ENCODE data around the gene SLAMF9. TPM values are rescaled to one million over a fixed set of nuclear protein-coding genes. Genes with fewer than 3 reads are reported as not detected.

Gene SLAMF9
- total and polyA plus RNA-seq, 2 of the 8 experiments (the other 6 are each of a cell fraction or from before 2014, with no cell fraction given) = not detected

DNA sequence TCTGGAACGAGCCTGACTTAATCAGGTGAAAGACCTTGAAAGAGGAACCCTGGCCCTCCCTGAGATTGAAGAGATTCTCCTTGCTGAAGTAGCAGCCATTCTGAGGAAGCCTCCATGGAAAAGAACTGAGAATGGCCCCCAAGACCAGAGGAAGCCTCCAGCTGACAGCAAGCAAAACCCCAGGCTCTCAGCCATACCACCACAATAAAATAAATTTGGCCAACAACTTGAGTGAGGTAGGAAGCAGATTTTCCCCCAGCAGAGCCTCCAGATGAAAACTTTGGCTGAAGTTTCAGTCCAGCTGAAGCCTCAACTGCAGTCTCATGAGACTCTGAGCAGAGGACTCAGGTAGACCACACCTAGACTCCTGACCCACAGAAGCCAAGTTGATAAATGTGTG is 34.0 kb upstream of the SLAMF9 start:
- H3K9me3 ChIP-seq (ENCODE audit: insufficient read depth in 2 of 2, low read depth in 1 of 2, low read length in 1 of 2) = peaks cover 0 to 5% of the 10 kb centered on the region in 2 experiments; a peak in 1 of 4 replicates
- ChIA-PET CTCF (ENCODE audit: partially characterized antibody) (interaction anchor here (1.4 to 8.9 kb wide), 2 partner anchors 16 to 51 kb away, joined by 4 to 98 read pairs; no protein-coding TSS in a partner anchor), POLR2A (ENCODE audit: partially characterized antibody) (no interaction called here)
- no peak overlapping the region for H4K5ac ChIP-seq (ENCODE audit: insufficient read length, low read depth, low read length)
- H2BK20ac ChIP-seq (ENCODE audit: low read length) = no peak overlapping the region
- no peak for FAIRE-seq
- no peaks in the 10 kb centered on the region for H4K20me1 ChIP-seq (replicated peaks in 1 of 2; ENCODE audit: control insufficient read depth in 1 of 2, insufficient read depth in 2 of 2, low read length in 2 of 2)
- no peak for DNase-seq (ENCODE audit: low read depth in 1 of 2, low spot score in 2 of 2)
- no peak overlapping the region for H2AK5ac ChIP-seq (ENCODE audit: low read depth, low read length)
- no peak overlapping the region for H4K91ac ChIP-seq (replicated peaks; ENCODE audit: insufficient read length, low read length)
- H3K4me2 ChIP-seq (ENCODE audit: insufficient read depth in 1 of 2, low read depth in 2 of 2, low read length in 2 of 2) = no peak overlapping the region
- no peak overlapping the region for H3K18ac ChIP-seq (ENCODE audit: extremely low read depth, low read length)
- H4K8ac ChIP-seq (ENCODE audit: extremely low read depth, insufficient read depth, low read length) = no peak overlapping the region
- no peak overlapping the region for H3K4ac ChIP-seq (replicated peaks; ENCODE audit: insufficient read length, low read depth, low read length)
- H3K23me2 ChIP-seq (ENCODE audit: low read depth, low read length) = no peaks in the 10 kb centered on the region; the same call in 1 of the 2 replicates
- H2AFZ ChIP-seq (ENCODE audit: low read length) = no peak overlapping the region
- no peak overlapping the region for H2BK120ac ChIP-seq (replicated peaks; ENCODE audit: low read depth, low read length)
- H3K79me2 ChIP-seq (ENCODE audit: control insufficient read depth in 1 of 2, insufficient read depth in 2 of 2, low read length in 2 of 2) = no peaks in the 10 kb centered on the region
- no peak overlapping the region for H3K23ac ChIP-seq (ENCODE audit: insufficient read length)
- H3K9ac ChIP-seq (replicated peaks in 1 of 4; ENCODE audit: extremely low read depth in 1 of 4, low read depth in 3 of 4, low read length in 3 of 4) = no peak overlapping the region
- H3K36me3 ChIP-seq (ENCODE audit: control insufficient read depth in 2 of 4, insufficient read depth in 4 of 4, low read length in 3 of 4) = no peaks in the 10 kb centered on the region
- H3K79me1 ChIP-seq (ENCODE audit: low read depth, low read length) = no peaks in the 10 kb centered on the region
- H2BK15ac ChIP-seq (ENCODE audit: low read length) = no peak overlapping the region
- no peak overlapping the region for H2BK12ac ChIP-seq (ENCODE audit: low read depth, low read length)
- no peak overlapping the region for H3K27ac ChIP-seq (ENCODE audit: low read depth, low read length)
- 93% methylated on average over 1 of the region's 1 CpG; no CpG with 5 or more reads in 1 of the 2 experiments for WGBS, 2 experiments (ENCODE audit: extremely low coverage in 1 of 2, insufficient coverage in 1 of 2, insufficient read length in 1 of 2, insufficient replicate concordance in 2 of 2, low coverage in 1 of 2, low lambda C conversion rate in 2 of 2, missing lambda C conversion rate in 1 of 2)
- no peak overlapping the region for H3K56ac ChIP-seq (replicated peaks; ENCODE audit: insufficient read length, low read depth, low read length)
- no peaks in the 10 kb centered on the region for H3K27me3 ChIP-seq (replicated peaks in 1 of 4; ENCODE audit: control insufficient read depth in 3 of 4, extremely low read depth in 1 of 4, insufficient read depth in 3 of 4, low read length in 3 of 4)
- 0 out of 7 replicates have a peak, but pooled peaks cover 0 to 2% (median 0%) of the 10 kb centered on the region in 4 experiments for H3K4me1 ChIP-seq (replicated peaks in 1 of 4; ENCODE audit: control insufficient read depth in 3 of 4, insufficient read depth in 4 of 4, low read length in 3 of 4)
- H3K4me3 ChIP-seq (ENCODE audit: extremely low read depth in 1 of 4, insufficient read depth in 2 of 4, low read depth in 3 of 4, low read length in 4 of 4) = no peak overlapping the region
- no peak overlapping the region for H3K14ac ChIP-seq (ENCODE audit: insufficient read length)
- no peak overlapping the region for H2BK5ac ChIP-seq (ENCODE audit: low read depth, low read length)
- TF ChIP-seq YY1 (IDR thresholded peaks at IDR 0.05; ENCODE audit: low read depth, low read length) (no peak), KDM1A (IDR thresholded peaks at IDR 0.05; ENCODE audit: borderline replicate concordance, low read length) (no peak), BRCA1 (IDR thresholded peaks at IDR 0.05; ENCODE audit: low read depth, low read length) (no peak), CHD2 (IDR thresholded peaks at IDR 0.05; ENCODE audit: low read length) (no peak), HDAC6 (IDR thresholded peaks at IDR 0.05; ENCODE audit: low read depth, low read length) (no peak), CHD1 (IDR thresholded peaks at IDR 0.05; ENCODE audit: low read depth, low read length) (no peak), RNF2 (IDR thresholded peaks at IDR 0.05; ENCODE audit: borderline replicate concordance, low read depth, low read length, missing control alignments, poor library complexity, severe bottlenecking) (no peak)
- TF ChIP-seq, protein P1, sequence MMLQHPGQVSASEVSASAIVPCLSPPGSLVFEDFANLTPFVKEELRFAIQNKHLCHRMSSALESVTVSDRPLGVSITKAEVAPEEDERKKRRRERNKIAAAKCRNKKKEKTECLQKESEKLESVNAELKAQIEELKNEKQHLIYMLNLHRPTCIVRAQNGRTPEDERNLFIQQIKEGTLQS (IDR thresholded peaks at IDR 0.05; ENCODE audit: insufficient read depth, low read depth, low read length) = no peak

All from H1 (cell line).